Spleen (tissue), 13 donors: ENCODE results near the gene OR2A2. TPM values are rescaled to one million over a fixed set of nuclear protein-coding genes. Genes with fewer than 3 reads are reported as not detected.

Experiments
- DNase-seq: peaks from one replicate; pipeline ENCODE4 v3.0.0-alpha.2; 2020
- H3K27ac ChIP-seq, 8 donors: fragments of 200-600 bp; sonication (generic) in 7 of 8; 1 replicate in 4 of 8; 2 replicates in 4 of 8; pipeline versions ENCODE4 v1.5.0 to v1.8.0; 2016 to 2021; ENCODE audit warnings: inconsistent platforms in 4 of 8, mild to moderate bottlenecking in 4 of 8, moderate library complexity in 1 of 8
- H3K27me3 ChIP-seq, 7 donors: fragments of 200-600 bp; sonication (generic) in 6 of 7; replicated peaks in 1 of 7; 1 replicate in 4 of 7; 2 replicates in 3 of 7; pipeline versions ENCODE4 v1.5.0 to v1.8.0; 2016 to 2021; ENCODE audit warnings: inconsistent platforms in 3 of 7, mild to moderate bottlenecking in 1 of 7
- H3K36me3 ChIP-seq, 6 donors: fragments of 200-600 bp; sonication (generic) in 5 of 6; 1 replicate in 4 of 6; 2 replicates in 2 of 6; pipeline versions ENCODE4 v1.5.0 to v1.8.0; 2016 to 2021; ENCODE audit warnings: inconsistent platforms in 2 of 6
- H3K4me1 ChIP-seq, 6 donors: fragments of 200-600 bp; sonication (generic) in 5 of 6; 1 replicate in 3 of 6; 2 replicates in 3 of 6; pipeline versions ENCODE4 v1.5.0 to v1.8.0; 2016 to 2021; ENCODE audit warnings: inconsistent platforms in 3 of 6
- H3K4me3 ChIP-seq, 8 donors: fragments of 200-600 bp; sonication (generic) in 7 of 8; 1 replicate in 4 of 8; 2 replicates in 4 of 8; pipeline versions ENCODE4 v1.5.0 to v1.8.0; 2016 to 2021; ENCODE audit warnings: inconsistent platforms in 4 of 8, mild to moderate bottlenecking in 4 of 8, moderate library complexity in 2 of 8
- H3K9me3 ChIP-seq, 8 donors: fragments of 200-600 bp; sonication (generic) in 7 of 8; 1 replicate in 4 of 8; 2 replicates in 4 of 8; pipeline versions ENCODE4 v1.5.0 to v1.8.0; 2016 to 2021; ENCODE audit warnings: inconsistent platforms in 4 of 8
- POLR2A ChIP-seq, 3 donors: fragments of 450-650 bp; IDR thresholded peaks; one replicate each; pipeline ENCODE4 v1.5.1; 2017; ENCODE audit warnings: antibody characterized with exemption in 3 of 3, mild to moderate bottlenecking in 1 of 3
- POLR2AphosphoS5 ChIP-seq, 3 donors: sonication (generic); formaldehyde crosslinking; IDR thresholded peaks; one replicate each; pipeline ENCODE4 v1.5.1; 2017; ENCODE audit warnings: antibody characterized with exemption in 3 of 3
- WGBS, 5 donors: extraction: QIAGEN DNeasy Blood & Tissue Kit in 3 of 5; methylation state at CpG; one replicate each; pipeline versions ENCODE4 v1.1.5 to v1.1.7; 2013 to 2018; 5-methylcytosine and 5-hydroxymethylcytosine counted together
- intact Hi-C: fragments of 100-400 bp; cut with DNase I; formaldehyde crosslinking; loops from one replicate; pipeline ENCODE4 v1.15.0; 2023; ENCODE audit warnings: low total_unique reads
- long read RNA-seq, 2 donors: transcript quantifications; one replicate each; lab custom pipeline, GENCODE V29; 2026
- polyA plus RNA-seq, 3 donors: library from polyadenylated mRNA; stranded (reverse); fragments of 200-250 nt; gene quantifications; one replicate each; pipeline ENCODE4 v1.2.1, GENCODE V29; 2013
- total RNA-seq, 7 donors: library from RNA; depleted of rRNA in 3 of 7; stranded (reverse); fragments of >200 nt in 3 of 7; fragmentation: NEBNext Ultra II Directional in 4 of 7; extraction: Animal tissue kit (Norgen Biotek cat#: 25700) in 4 of 7; gene quantifications; one replicate each; pipeline versions ENCODE4 v1.1.0 to v1.2.1, GENCODE V29; 2016 to 2021
- TF ChIP-seq, protein P1 (sequence below), 11 experiments: fragments of 200-600 bp in 7 of 11; fragments of 450-650 bp in 4 of 11; sonication (generic) in 4 of 11; IDR thresholded peaks in 8 of 11; conservative IDR thresholded peaks in 3 of 11; 1 replicate in 7 of 11; 2 replicates in 4 of 11; pipeline versions ENCODE4 v1.4.0 to v1.8.0; 2016 to 2021; ENCODE audit warnings: antibody characterized with exemption in 11 of 11, inconsistent platforms in 4 of 11, mild to moderate bottlenecking in 1 of 11
- donor health status: healthy with polysubstance abuse.
- donor health status: DM: no; HTN: no; CAD: no; lungs with moderate emphysema.
- donor health status: DM: no; HTN: no; CAD: no.
- donor health status: Bipolar disorder and iron deficiency.
- donor health status: healthy.
- donor health status: DM: no; HTN: no; CAD: no.
- donor health status: DM: yes; HTN: yes; CAD: no.

The OR2A2 gene, protein sequence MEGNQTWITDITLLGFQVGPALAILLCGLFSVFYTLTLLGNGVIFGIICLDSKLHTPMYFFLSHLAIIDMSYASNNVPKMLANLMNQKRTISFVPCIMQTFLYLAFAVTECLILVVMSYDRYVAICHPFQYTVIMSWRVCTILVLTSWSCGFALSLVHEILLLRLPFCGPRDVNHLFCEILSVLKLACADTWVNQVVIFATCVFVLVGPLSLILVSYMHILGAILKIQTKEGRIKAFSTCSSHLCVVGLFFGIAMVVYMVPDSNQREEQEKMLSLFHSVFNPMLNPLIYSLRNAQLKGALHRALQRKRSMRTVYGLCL
- total RNA-seq (not detected), polyA plus RNA-seq (not detected)
- long read RNA-seq, donor 1: 0 reads
- long read RNA-seq, donor 2: 0 reads

DNA sequence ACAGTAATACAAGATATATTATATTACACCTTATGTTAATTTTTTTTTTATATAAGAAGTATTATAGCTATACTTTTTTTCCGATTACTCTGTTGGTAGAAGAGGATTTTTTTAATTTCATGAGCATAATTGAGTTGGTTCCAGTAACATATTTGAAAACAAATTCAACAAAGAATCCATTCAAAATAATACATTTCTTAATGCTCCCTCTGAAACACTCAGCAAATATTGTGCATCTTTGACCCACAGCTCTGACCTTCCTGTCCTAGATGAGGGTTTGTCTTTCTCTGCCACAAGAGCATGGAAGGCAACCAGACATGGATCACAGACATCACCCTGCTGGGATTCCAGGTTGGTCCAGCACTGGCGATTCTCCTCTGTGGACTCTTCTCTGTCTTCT lies at the start of gene OR2A2:
Gene OR2A2, plus strand, starts transcription at position 301 of the 400 bp plus-strand sequence. Its CDS starts 0 bp downstream, at position 301.
- intact Hi-C loops: no loop called here

DNA sequence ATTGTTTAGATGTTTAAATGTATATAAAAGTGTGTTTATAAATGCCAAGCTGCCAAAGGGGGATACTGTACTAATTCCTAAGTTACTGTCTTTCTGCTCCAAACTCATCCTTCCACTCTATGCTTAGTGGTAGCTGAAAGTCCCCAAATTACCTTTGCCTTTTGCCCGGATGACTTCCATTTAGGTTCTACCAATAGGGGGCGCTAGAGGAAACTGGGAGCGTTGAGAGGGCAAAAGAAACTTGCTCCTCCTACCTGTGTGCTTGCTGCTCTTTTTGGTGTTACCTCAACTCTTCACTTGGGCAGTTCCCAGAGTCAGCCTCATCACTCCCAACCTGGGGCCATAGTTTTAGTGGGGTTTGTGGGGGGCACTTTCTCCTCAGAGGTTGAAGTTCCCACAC lies 45.7 kb upstream of the OR2A2 start:
- TF ChIP-seq POLR2AphosphoS5 (IDR thresholded peaks at IDR 0.05) (no peak), POLR2A (IDR thresholded peaks at IDR 0.05) (no peak)
- TF ChIP-seq, protein P1, sequence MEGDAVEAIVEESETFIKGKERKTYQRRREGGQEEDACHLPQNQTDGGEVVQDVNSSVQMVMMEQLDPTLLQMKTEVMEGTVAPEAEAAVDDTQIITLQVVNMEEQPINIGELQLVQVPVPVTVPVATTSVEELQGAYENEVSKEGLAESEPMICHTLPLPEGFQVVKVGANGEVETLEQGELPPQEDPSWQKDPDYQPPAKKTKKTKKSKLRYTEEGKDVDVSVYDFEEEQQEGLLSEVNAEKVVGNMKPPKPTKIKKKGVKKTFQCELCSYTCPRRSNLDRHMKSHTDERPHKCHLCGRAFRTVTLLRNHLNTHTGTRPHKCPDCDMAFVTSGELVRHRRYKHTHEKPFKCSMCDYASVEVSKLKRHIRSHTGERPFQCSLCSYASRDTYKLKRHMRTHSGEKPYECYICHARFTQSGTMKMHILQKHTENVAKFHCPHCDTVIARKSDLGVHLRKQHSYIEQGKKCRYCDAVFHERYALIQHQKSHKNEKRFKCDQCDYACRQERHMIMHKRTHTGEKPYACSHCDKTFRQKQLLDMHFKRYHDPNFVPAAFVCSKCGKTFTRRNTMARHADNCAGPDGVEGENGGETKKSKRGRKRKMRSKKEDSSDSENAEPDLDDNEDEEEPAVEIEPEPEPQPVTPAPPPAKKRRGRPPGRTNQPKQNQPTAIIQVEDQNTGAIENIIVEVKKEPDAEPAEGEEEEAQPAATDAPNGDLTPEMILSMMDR (IDR thresholded peaks at IDR 0.05 in 8 of 11, conservative IDR thresholded peaks at IDR 0.05 in 3 of 11): no peak
- Histone ChIP-seq H3K27me3 (peaks cover 0 to 6% (median 0%) of the 10 kb centered on the region in 7 donors), H3K27ac (no peak overlapping the region), H3K36me3 (no peaks in the 10 kb centered on the region), H3K9me3 (peaks cover 0 to 17% (median 11%) of the 10 kb centered on the region in 8 donors), H3K4me1 (no peaks in the 10 kb centered on the region), H3K4me3 (no peak overlapping the region)
- intact Hi-C loops: no loop called here
- WGBS, 5 donors: 25 to 63% (median 44%) methylated on average over 3 of the region's 3 CpGs
- DNase-seq: no peak

More for the DNA sequence above, at the start of gene OR2A2:
- 88 to 95% (median 93%) methylated on average over 2 of the region's 2 CpGs for WGBS, 5 donors
- TF ChIP-seq POLR2A (IDR thresholded peaks at IDR 0.05) (no peak), POLR2AphosphoS5 (IDR thresholded peaks at IDR 0.05) (no peak)
- TF ChIP-seq, protein P1 (IDR thresholded peaks at IDR 0.05 in 8 of 11, conservative IDR thresholded peaks at IDR 0.05 in 3 of 11): no peak
- no peaks in the 10 kb centered on the region for H3K9me3 ChIP-seq
- no peaks in the 10 kb centered on the region for H3K36me3 ChIP-seq
- no peaks in the 10 kb centered on the region for H3K4me1 ChIP-seq
- H3K27me3 ChIP-seq: no peaks in the 10 kb centered on the region
- no peak for DNase-seq
- H3K27ac ChIP-seq: no peak within 1 kb of the TSS
- H3K4me3 ChIP-seq: no peak within 1 kb of the TSS

DNA sequence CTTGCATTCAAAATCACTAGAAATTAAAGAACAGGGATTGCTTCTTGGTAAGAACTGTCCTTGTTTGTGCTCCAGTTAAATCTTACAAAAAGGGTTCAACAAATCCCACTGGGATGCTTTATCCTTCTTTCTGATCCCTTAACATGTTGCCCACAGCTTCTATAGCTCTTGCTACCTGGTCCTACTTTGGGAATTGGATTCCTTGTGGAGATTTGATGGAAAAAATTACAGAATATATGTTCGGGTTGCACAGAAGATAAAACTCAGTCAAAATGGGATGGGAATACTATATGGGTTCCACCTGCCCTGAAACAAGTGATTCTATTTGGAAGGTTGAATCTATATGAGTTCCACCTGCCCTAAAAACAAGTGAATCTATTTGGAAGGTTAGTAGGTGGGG lies 39.9 kb upstream of the OR2A2 start, which contains the start of gene OR2A25:
Gene OR2A25, plus strand, starts transcription at position 301 of the 400 bp plus-strand sequence. CDS start 4,409 bp downstream, outside the sequence.
- Histone ChIP-seq H3K4me3 (no peak within 1 kb of the TSS), H3K9me3 (no peaks in the 10 kb centered on the region), H3K36me3 (no peaks in the 10 kb centered on the region), H3K27me3 (no peaks in the 10 kb centered on the region), H3K27ac (no peak within 1 kb of the TSS), H3K4me1 (no peaks in the 10 kb centered on the region)
- intact Hi-C loops: no loop called here
- no peak for DNase-seq
- 78 to 91% (median 86%) methylated on average over 1 of the region's 1 CpG for WGBS, 5 donors
- TF ChIP-seq, protein P1 (IDR thresholded peaks at IDR 0.05 in 8 of 11, conservative IDR thresholded peaks at IDR 0.05 in 3 of 11): no peak
- TF ChIP-seq POLR2AphosphoS5 (IDR thresholded peaks at IDR 0.05) (no peak), POLR2A (IDR thresholded peaks at IDR 0.05) (no peak)

DNA sequence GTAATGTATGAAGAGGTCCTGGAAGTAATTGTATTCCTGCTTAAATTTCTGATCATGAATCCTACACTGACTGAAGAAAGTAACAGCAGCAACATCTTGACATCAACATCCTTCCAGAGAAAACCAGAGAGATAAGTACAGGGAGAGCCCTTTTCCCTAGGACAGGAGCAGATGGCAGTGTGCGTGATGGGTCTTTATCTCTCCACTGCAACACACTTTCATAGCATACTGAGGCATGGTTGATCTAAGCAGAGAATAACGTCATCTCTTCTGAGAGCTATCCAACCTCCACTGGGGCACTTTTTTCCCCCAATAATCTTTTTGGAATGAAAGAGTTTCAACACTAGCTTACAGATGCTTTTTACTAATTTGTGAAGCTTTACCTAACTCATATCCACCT lies 39.4 kb upstream of the OR2A2 start:
- 64 to 85% (median 82%) methylated on average over 2 of the region's 2 CpGs for WGBS, 5 donors
- H3K27ac ChIP-seq: no peak overlapping the region
- no peak for TF ChIP-seq POLR2A (IDR thresholded peaks at IDR 0.05)
- TF ChIP-seq, protein P1 (IDR thresholded peaks at IDR 0.05 in 8 of 11, conservative IDR thresholded peaks at IDR 0.05 in 3 of 11): no peak
- TF ChIP-seq POLR2AphosphoS5 (IDR thresholded peaks at IDR 0.05): no peak
- H3K4me3 ChIP-seq: no peak overlapping the region
- no peaks in the 10 kb centered on the region for H3K4me1 ChIP-seq
- no peaks in the 10 kb centered on the region for H3K36me3 ChIP-seq
- no peaks in the 10 kb centered on the region for H3K9me3 ChIP-seq
- DNase-seq: no peak
- intact Hi-C loops: no loop called here
- no peaks in the 10 kb centered on the region for H3K27me3 ChIP-seq
